ENCODE results near the gene FGFRL1. TPM values are rescaled to one million over a fixed set of nuclear protein-coding genes. Genes with fewer than 3 reads are reported as not detected.

The FGFRL1 gene
- total and polyA plus RNA-seq, 2 experiments from 2014 or later: 28.1 to 34.0 TPM

GRCh38 chr4:1000686-1001260 is 10.7 kb upstream of the FGFRL1 start:
- WGBS (ENCODE audit: low lambda C conversion rate, missing lambda C conversion rate): 95% methylated on average over 13 of the region's 15 CpGs
- Histone ChIP-seq H3K36me3 (replicated peaks; ENCODE audit: insufficient read depth, low read depth) (no peaks in the 10 kb centered on the region), H3K9me2 (replicated peaks; ENCODE audit: insufficient read depth) (no peaks in the 10 kb centered on the region), H3K4me2 (no peak overlapping the region), H3K4me1 (ENCODE audit: insufficient read depth) (peaks cover 29% of the 10 kb centered on the region), H3K27me3 (peaks cover 61% of the 10 kb centered on the region), H3K27ac (no peak overlapping the region), H3K9me3 (ENCODE audit: low read depth) (no peaks in the 10 kb centered on the region), H4K20me1 (ENCODE audit: insufficient read depth, poor library complexity, severe bottlenecking) (no peaks in the 10 kb centered on the region), H3K4me3 (no peak overlapping the region), H3K79me2 (no peaks in the 10 kb centered on the region), H2AFZ (no peak overlapping the region)
- no peak for DNase-seq (ENCODE audit: low spot score)
- no peak for TF ChIP-seq EZH2 (IDR thresholded peaks at IDR 0.05; ENCODE audit: borderline replicate concordance)
- TF ChIP-seq CTCF (IDR thresholded peaks at IDR 0.05; ENCODE audit: poor library complexity): no peak
- no peak for TF ChIP-seq EZH2phosphoT487 (IDR thresholded peaks at IDR 0.05; ENCODE audit: low read depth, severe bottlenecking, unreplicated experiment)

GRCh38 chr4:1001561-1002130 is 9.8 kb upstream of the FGFRL1 start:
- Histone ChIP-seq H3K4me2 (peak overlapping the region; percentile 73), H3K9me2 (replicated peaks; ENCODE audit: insufficient read depth) (no peaks in the 10 kb centered on the region), H3K4me3 (no peak overlapping the region), H4K20me1 (ENCODE audit: insufficient read depth, poor library complexity, severe bottlenecking) (no peaks in the 10 kb centered on the region), H3K27me3 (peaks cover 59% of the 10 kb centered on the region), H3K9me3 (ENCODE audit: low read depth) (no peaks in the 10 kb centered on the region), H2AFZ (no peak overlapping the region), H3K36me3 (replicated peaks; ENCODE audit: insufficient read depth, low read depth) (no peaks in the 10 kb centered on the region), H3K4me1 (ENCODE audit: insufficient read depth) (peaks cover 20% of the 10 kb centered on the region), H3K79me2 (no peaks in the 10 kb centered on the region), H3K27ac (no peak overlapping the region)
- WGBS (ENCODE audit: low lambda C conversion rate, missing lambda C conversion rate): 52% methylated on average over 36 of the region's 48 CpGs
- TF ChIP-seq EZH2phosphoT487 (IDR thresholded peaks at IDR 0.05; ENCODE audit: low read depth, severe bottlenecking, unreplicated experiment) (no peak), EZH2 (IDR thresholded peaks at IDR 0.05; ENCODE audit: borderline replicate concordance) (no peak), CTCF (IDR thresholded peaks at IDR 0.05; ENCODE audit: poor library complexity) (no peak)
- DNase-seq (ENCODE audit: low spot score): no peak

GRCh38 chr4:1002131-1002630 is 9.2 kb upstream of the FGFRL1 start:
- H3K27ac ChIP-seq: no peak overlapping the region
- TF ChIP-seq EZH2phosphoT487 (IDR thresholded peaks at IDR 0.05; ENCODE audit: low read depth, severe bottlenecking, unreplicated experiment) (peak; percentile 67), EZH2 (IDR thresholded peaks at IDR 0.05; ENCODE audit: borderline replicate concordance) (peak; percentile 86), CTCF (IDR thresholded peaks at IDR 0.05; ENCODE audit: poor library complexity) (no peak)
- H3K4me3 ChIP-seq: no peak overlapping the region
- no peaks in the 10 kb centered on the region for H3K9me2 ChIP-seq (replicated peaks; ENCODE audit: insufficient read depth)
- peaks cover 16% of the 10 kb centered on the region for H3K4me1 ChIP-seq (ENCODE audit: insufficient read depth)
- H3K79me2 ChIP-seq: no peaks in the 10 kb centered on the region
- H3K9me3 ChIP-seq (ENCODE audit: low read depth): no peaks in the 10 kb centered on the region
- peak overlapping the region; percentile 73 for H3K4me2 ChIP-seq
- WGBS (ENCODE audit: low lambda C conversion rate, missing lambda C conversion rate): 10% methylated on average over 40 of the region's 54 CpGs
- peaks cover 61% of the 10 kb centered on the region for H3K27me3 ChIP-seq
- H3K36me3 ChIP-seq (replicated peaks; ENCODE audit: insufficient read depth, low read depth): no peaks in the 10 kb centered on the region
- no peaks in the 10 kb centered on the region for H4K20me1 ChIP-seq (ENCODE audit: insufficient read depth, poor library complexity, severe bottlenecking)
- H2AFZ ChIP-seq: no peak overlapping the region
- DNase-seq (ENCODE audit: low spot score): peak; percentile 82
